Stimulated activated CD4-positive, alpha-beta T cell treated with anti-CD3 and anti-CD28 coated beads, Interleukin-1b, Interleukin-23, amount 100 ng/mL, for 48 hours (primary cell): Measurements from ENCODE around the gene SPATA17.
"Not testable (repeated sequence)": the region's sequence is repeated elsewhere in the genome, so short reads cannot be mapped to it uniquely, and the experiment has no call there.

Experiments
- DNase-seq: peaks from one replicate; pipeline ENCODE4 v3.0.0-alpha.2; 2020

SPATA17 gene

GRCh38 chr1:217630711-217631591 lies at the start of gene SPATA17, which contains the start of gene GPATCH2:
Gene SPATA17, plus strand, starts transcription at chr1:217631344. Its CDS starts 35 bp downstream, at chr1:217631379.
Gene GPATCH2, minus strand, starts transcription at chr1:217631090. Its CDS starts 119 bp downstream, at chr1:217630971.
- peak; percentile 76 for DNase-seq

GRCh38 chr1:217584286-217584811 lies 46.8 kb upstream of the SPATA17 start:
- DNase-seq: not testable (repeated sequence)

- DNase-seq: no peak
These were observed 45.6 kb upstream of the SPATA17 start for GRCh38 chr1:217585577-217585976.

GRCh38 chr1:217586586-217586985 lies 44.6 kb upstream of the SPATA17 start:
- no peak for DNase-seq

GRCh38 chr1:217590598-217590997 lies 40.5 kb upstream of the SPATA17 start:
- no peak for DNase-seq

GRCh38 chr1:217599154-217599553 lies 32.0 kb upstream of the SPATA17 start:
- DNase-seq: no peak

GRCh38 chr1:217602380-217602779 lies 28.8 kb upstream of the SPATA17 start:
- DNase-seq: no peak

GRCh38 chr1:217605390-217605789 lies 25.8 kb upstream of the SPATA17 start:
- DNase-seq: no peak

GRCh38 chr1:217614200-217614712 lies 16.9 kb upstream of the SPATA17 start:
- DNase-seq: no peak

- DNase-seq: no peak
These were observed 14.0 kb upstream of the SPATA17 start for GRCh38 chr1:217617126-217617525.

GRCh38 chr1:217620814-217621213 lies 10.3 kb upstream of the SPATA17 start:
- no peak for DNase-seq

GRCh38 chr1:217622042-217622441 lies 9.1 kb upstream of the SPATA17 start:
- no peak for DNase-seq

GRCh38 chr1:217626321-217626720 lies 4.8 kb upstream of the SPATA17 start:
- DNase-seq: no peak

- no peak for DNase-seq
These were observed 3.7 kb upstream of the SPATA17 start for GRCh38 chr1:217627431-217627830.

GRCh38 chr1:217642455-217642854 lies 11.3 kb downstream of the SPATA17 start:
- DNase-seq: no peak

- no peak for DNase-seq
These were observed 16.6 kb downstream of the SPATA17 start for GRCh38 chr1:217647791-217648190.

GRCh38 chr1:217650674-217651073 lies 19.5 kb downstream of the SPATA17 start:
- DNase-seq: no peak

GRCh38 chr1:217660353-217661062 lies 29.4 kb downstream of the SPATA17 start:
- DNase-seq: no peak

GRCh38 chr1:217661407-217661806 lies 30.3 kb downstream of the SPATA17 start:
- no peak for DNase-seq

- DNase-seq: no peak
These were observed 37.3 kb downstream of the SPATA17 start for GRCh38 chr1:217668351-217668940.

- DNase-seq: no peak
These were observed 42.2 kb downstream of the SPATA17 start for GRCh38 chr1:217673387-217673786.

GRCh38 chr1:217674028-217674729 lies 43.0 kb downstream of the SPATA17 start:
- DNase-seq: no peak
